ENCODE data around the gene HMGCR.
"Not testable (repeated sequence)": the region's sequence is repeated elsewhere in the genome, so short reads cannot be mapped to it uniquely, and the experiment has no call there.

The HMGCR gene

DNA sequence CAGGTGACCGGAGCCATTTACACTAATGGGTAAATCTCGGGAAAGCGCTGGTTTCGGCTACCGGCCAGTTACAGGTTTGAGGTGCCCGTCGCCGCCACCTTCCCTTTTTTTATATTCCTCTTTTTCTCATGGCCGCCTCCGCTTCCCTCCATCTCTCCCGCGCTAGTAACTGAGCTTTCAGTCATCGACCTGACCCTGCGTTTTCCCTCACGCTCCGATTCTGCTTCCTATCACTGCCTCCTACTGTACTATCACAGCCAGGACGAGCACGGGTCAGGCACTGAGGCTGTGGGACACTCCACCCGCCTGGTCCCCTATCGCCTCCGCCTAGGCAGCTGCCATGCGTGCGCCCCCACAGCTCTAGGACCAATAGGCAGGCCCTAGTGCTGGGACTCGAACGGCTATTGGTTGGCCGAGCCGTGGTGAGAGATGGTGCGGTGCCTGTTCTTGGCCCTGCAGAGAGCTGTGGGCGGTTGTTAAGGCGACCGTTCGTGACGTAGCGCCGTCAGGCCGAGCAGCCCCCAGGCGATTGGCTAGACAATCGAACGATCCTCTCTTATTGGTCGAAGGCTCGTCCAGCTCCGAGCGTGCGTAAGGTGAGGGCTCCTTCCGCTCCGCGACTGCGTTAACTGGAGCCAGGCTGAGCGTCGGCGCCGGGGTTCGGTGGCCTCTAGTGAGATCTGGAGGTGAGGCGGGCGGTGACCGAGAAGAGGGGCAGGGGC, at the start of gene HMGCR:
HMGCR (plus strand) TSS at position 606 of the 722 bp plus-strand sequence. CDS start 5,386 bp downstream, outside the sequence.
- peak; percentile 86 to 94 (median 92) for DNase-seq

- not testable (repeated sequence) for DNase-seq
These were observed 45.2 kb upstream of the HMGCR start for GRCh38 chr5:75291844-75292243.

DNA sequence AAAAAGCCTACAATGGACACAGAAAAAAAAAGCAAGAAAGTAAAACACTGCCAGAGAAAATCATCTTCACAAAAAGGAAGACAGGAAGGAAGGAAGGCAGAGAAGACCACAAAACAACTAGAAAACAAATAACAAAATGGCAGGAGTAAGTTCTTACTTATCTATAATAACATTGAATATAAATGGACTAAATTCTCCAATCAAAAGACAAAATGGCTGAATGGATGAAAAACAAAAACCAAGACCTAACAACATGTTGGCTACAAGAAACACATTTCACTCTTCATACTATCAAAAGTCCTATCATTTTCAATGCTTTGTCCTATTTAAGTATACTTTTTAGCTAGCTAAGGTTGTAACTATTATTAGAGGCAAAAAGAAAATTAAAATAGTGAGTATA, 36.9 kb upstream of the HMGCR start:
- DNase-seq, result no peak

DNA sequence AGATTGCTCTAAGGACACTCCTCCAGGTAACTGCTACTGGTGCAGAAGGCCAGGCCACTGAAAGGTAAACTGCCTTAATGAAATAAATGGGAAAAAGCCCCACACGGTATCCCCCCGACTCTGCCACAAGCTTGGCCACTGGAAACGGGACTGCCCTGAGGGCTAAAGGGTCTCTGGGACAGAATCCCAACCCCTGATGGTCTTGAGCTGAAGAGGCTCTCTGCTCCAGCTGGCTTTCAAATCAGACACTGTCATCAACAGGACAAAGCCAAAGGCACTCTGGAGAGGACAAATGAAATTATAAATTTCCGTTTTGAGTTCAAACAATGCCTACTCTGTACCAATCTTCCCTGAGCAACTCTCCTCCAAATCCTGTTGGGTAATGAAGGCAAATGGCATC, 33.6 kb upstream of the HMGCR start:
- no peak for DNase-seq

GRCh38 chr5:75304486-75304885, 32.5 kb upstream of the HMGCR start:
- DNase-seq, result not testable (repeated sequence)

- DNase-seq, result no peak
These were observed 30.3 kb upstream of the HMGCR start for GRCh38 chr5:75306746-75307145.

DNA sequence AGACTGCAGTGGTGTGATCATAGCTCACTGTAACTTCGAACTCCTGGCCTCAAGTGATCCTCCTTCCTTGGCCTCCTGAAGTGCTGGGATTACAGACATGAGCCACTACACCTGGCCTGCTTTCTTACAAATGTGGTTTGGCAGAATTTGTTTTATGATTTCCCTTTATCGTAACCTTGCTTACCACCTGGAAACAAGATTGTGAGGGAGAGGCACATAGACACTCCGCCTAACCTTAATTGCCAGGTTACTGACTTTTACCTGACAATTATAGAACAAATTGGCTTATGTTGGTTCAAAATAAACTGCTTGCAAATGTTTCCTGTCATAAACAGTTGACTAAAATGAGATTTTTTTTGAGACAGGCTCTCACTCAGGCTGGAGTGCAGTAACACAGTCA, 26.8 kb upstream of the HMGCR start:
- DNase-seq, result no peak

DNA sequence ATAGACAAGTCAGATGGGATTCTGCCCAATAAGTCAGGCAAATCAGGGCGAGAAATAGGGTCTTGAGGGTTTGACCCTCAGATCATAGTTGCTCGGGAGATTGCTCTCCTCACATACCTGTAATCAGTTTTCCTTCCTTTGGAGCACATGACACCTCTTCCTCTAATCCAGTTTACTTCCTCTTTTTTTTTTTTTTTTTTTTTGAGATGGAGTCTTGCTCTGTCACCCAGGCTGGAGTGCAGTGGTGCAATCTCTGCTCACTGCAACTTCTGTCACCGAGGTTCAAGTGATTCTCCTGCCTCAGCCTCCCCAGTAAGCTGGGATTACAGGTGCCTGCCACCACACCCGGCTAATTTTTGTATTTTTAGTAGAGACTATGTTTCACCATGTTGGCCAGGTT, 17.9 kb upstream of the HMGCR start:
- not testable (repeated sequence) for DNase-seq

GRCh38 chr5:75319638-75320037, 17.4 kb upstream of the HMGCR start:
- DNase-seq, result no peak

DNA sequence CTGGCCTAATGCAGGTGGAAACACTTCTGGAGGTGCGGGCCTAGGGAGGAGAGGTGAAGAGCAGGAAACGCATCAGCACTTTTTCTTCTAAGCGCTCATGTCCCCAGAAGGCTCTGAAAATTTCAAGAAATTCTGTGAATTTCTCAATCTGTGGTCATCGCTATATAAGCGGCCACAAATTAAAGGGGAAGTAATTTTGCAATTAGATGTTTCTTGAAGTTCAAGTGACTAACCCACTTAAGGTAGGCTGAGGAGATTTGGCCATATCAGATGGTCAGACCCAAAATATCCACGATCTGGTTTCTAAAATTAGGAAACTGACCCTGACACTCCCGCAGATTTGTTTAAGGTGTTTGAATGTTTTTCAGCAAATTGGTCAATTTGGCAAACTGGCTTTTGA, 16.6 kb upstream of the HMGCR start:
- DNase-seq, result no peak

DNA sequence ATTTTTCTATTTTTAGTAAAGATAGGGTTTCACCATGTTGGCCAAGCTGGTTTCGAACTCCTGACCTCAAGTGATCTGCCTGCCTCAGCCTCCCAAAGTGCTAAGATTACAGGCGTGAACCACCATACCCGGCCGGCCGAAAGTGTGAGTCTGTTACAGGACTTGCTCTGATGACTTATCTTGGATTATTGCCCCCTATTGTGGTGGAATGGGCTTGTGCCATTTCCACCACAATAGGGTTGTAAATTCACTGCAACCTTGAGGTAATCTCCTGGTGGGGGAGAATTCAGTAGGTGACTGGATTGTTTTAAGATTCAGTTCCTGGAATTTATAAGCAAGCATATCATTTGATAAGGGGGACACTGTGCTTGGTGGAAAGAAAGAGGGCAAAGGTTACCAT, 15.0 kb upstream of the HMGCR start:
- no peak for DNase-seq

GRCh38 chr5:75324791-75325190, 12.2 kb upstream of the HMGCR start:
- no peak for DNase-seq

GRCh38 chr5:75325242-75325641, 11.8 kb upstream of the HMGCR start:
- no peak for DNase-seq

DNA sequence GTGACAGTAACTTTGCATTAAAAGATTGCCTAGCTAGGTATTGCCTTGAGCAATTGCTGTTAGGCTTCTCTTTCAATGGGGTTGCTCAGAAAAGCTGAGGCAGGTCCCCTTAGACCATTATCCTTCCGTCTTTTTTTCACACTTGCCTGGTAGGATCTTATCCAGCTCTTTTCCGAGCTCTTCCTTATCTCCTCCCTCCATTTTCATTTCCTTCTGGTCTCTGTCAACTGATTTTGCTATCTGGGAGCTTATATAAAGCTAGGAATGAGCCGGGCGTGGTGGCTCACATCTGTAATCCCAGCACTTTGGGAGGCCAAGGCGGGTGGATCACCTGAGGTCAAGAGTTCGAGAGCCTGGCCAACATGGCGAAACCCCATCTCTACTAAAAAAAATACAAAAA, 6.6 kb upstream of the HMGCR start:
- DNase-seq, result no peak

- no peak for DNase-seq
These were observed 5.6 kb upstream of the HMGCR start for GRCh38 chr5:75331095-75332090.

- not testable (repeated sequence) for DNase-seq
These were observed 3.3 kb upstream of the HMGCR start for GRCh38 chr5:75333759-75334158.

- DNase-seq, result not testable (repeated sequence)
These were observed 2.6 kb upstream of the HMGCR start for GRCh38 chr5:75334413-75334812.

DNA sequence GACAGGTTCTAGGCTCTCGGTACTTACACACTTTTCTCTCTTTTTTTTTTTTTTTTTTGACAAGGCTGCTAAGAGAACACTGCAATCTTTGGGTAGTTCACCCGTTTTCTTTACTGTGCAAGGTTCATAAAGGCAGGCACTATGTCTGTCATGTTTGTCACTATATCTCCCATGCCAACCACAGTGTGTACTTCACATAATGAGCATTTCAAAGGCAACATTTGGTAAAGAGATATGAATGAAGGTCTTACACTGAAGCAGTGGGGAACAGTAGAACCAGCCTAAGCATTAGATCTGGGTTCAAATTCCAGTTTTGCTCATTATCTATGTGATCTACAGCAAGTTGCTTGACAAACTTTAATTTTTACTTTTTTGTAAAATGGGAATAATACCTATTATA, 1.5 kb upstream of the HMGCR start:
- no peak for DNase-seq

DNA sequence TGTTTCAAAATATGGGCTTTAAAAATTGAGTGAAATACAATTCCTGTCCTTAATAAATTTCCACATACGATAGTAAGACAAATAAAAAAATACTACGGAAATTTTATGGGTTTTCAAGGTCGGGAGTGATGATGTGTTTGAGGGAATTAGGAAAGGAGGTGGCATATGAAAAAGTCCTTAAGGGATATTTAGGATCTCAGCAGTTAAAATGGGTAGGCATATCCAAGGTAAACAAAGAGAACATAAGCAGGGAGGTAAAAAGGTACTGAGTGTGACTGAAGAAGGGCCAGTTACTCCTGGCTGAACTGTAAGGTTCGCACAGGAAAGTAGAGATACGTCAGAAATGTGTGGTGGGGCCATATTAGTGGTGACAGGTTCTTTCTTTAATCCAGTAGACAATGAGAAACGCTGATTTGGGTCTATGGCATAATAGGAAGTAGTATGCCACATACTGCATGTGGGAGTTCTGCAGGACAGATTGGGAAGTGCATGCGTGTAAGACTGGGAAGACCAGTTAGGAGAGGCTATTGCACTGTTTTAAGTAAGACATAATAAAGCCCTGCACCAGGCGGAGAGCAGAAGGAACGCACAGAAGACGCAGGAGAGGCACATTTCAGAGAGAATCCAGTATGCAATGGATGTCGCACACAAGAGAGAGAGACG, 937 bp upstream of the HMGCR start:
- DNase-seq, result no peak

DNA sequence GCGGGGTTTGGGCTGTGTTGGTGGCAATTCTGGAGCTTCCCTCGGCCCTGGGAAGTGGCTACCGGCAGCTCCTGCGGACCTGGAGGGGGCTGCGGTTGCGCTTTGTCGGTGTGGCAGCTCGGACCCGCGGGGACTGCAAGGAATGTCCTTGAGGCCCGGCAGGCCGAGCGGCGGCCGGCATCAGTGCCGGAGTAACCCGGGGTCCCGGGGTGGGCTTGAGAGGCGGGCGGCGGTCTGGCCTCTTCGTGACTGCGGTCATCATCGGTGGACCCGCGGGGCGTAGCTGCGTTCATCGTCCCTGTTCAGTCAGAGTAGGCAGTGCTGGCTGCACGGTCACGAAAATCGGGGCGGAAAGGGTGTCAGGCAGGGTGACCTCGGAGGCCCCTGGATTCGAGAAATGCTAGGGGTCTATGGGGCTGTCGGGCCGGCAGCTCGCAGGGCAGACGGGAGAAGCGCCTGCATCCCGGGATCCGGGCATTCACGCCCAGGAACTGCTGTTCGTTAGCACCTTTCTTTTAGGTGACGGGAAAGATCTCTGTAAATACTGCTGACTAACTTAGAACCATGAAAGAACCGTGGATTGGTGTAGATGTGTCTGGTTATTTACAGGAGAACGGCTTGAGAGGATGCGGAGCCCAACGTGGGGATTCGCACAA, 474 bp downstream of the HMGCR start:
- peak in 3 of 4 experiments; percentile 29 to 47 (median 30) for DNase-seq

GRCh38 chr5:75338408-75338807, 1.4 kb downstream of the HMGCR start:
- no peak for DNase-seq

GRCh38 chr5:75340714-75341478, 3.9 kb downstream of the HMGCR start:
- no peak for DNase-seq

Data from activated CD4-positive, CD25-positive, alpha-beta regulatory T cell (primary cell).